NCI-H1694 treated with DMSO at 0.1 percent for 48 hours (cell line): ENCODE measurements around the gene HOXC5.
A peak's percentile ranks its signal among the peaks of the same experiment; 100 is the strongest.
"Not testable (repeated sequence)": the region's sequence is repeated elsewhere in the genome, so short reads cannot be mapped to it uniquely, and the experiment has no call there.

Source experiments
- DNase-seq: peaks from one replicate; lab custom pipeline; 2025; lab: John Stamatoyannopoulos, UW

Gene HOXC5

GRCh38 chr12:54065677-54066076 lies 32.8 kb downstream of the HOXC5 start:
- DNase-seq, result no peak

- DNase-seq, result no peak
Observed at GRCh38 chr12:54066408-54066807, 33.6 kb downstream of the HOXC5 start.

GRCh38 chr12:54068418-54069070 lies 35.7 kb downstream of the HOXC5 start:
- no peak for DNase-seq

GRCh38 chr12:54071942-54072341 lies 39.1 kb downstream of the HOXC5 start:
- no peak for DNase-seq

GRCh38 chr12:54074308-54074707 lies 41.5 kb downstream of the HOXC5 start:
- DNase-seq, result no peak

- no peak for DNase-seq
Observed at GRCh38 chr12:54075409-54075808, 42.6 kb downstream of the HOXC5 start.

GRCh38 chr12:54075974-54076373 lies 43.1 kb downstream of the HOXC5 start:
- DNase-seq, result no peak

- not testable (repeated sequence) for DNase-seq
Observed at GRCh38 chr12:54077843-54078242, 45.0 kb downstream of the HOXC5 start.

- DNase-seq, result peak; percentile 2
Observed at GRCh38 chr12:54079115-54079514, 46.3 kb downstream of the HOXC5 start.

GRCh38 chr12:54080008-54080924 lies 47.4 kb downstream of the HOXC5 start:
- not testable (repeated sequence) for DNase-seq

GRCh38 chr12:54081053-54081514 lies 48.2 kb downstream of the HOXC5 start:
- not testable (repeated sequence) for DNase-seq

GRCh38 chr12:54081581-54082396 lies 48.9 kb downstream of the HOXC5 start:
- not testable (repeated sequence) for DNase-seq

GRCh38 chr12:54082397-54082892 lies 49.6 kb downstream of the HOXC5 start:
- no peak for DNase-seq
